Measurements from ENCODE around the gene ZBTB18.

ZBTB18 gene

DNA sequence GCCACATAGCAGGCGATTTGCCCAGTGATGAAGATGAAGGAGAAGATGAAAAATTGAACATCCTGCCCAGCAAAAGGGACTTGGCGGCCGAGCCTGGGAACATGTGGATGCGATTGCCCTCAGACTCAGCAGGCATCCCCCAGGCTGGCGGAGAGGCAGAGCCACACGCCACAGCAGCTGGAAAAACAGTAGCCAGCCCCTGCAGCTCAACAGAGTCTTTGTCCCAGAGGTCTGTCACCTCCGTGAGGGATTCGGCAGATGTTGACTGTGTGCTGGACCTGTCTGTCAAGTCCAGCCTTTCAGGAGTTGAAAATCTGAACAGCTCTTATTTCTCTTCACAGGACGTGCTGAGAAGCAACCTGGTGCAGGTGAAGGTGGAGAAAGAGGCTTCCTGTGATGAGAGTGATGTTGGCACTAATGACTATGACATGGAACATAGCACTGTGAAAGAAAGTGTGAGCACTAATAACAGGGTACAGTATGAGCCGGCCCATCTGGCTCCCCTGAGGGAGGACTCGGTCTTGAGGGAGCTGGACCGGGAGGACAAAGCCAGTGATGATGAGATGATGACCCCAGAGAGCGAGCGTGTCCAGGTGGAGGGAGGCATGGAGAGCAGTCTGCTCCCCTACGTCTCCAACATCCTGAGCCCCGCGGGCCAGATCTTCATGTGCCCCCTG lies 3.3 kb downstream of the ZBTB18 start:
- H3K4me1 ChIP-seq (ENCODE audit: control insufficient read depth, insufficient read depth, low read length), result peaks cover 17% of the 10 kb centered on the region
- H3K9ac ChIP-seq (ENCODE audit: low read depth, low read length), result no peak overlapping the region
- peaks cover 9% of the 10 kb centered on the region for H3K36me3 ChIP-seq (ENCODE audit: control insufficient read depth, insufficient read depth, low read length)
- H3K9me3 ChIP-seq (ENCODE audit: control insufficient read depth, insufficient read depth, low read length), result no peaks in the 10 kb centered on the region
- no peaks in the 10 kb centered on the region for H3K27me3 ChIP-seq (ENCODE audit: control insufficient read depth, insufficient read depth, low read length)
- no peak overlapping the region for H3K4me3 ChIP-seq (ENCODE audit: low read depth, low read length)

DNA sequence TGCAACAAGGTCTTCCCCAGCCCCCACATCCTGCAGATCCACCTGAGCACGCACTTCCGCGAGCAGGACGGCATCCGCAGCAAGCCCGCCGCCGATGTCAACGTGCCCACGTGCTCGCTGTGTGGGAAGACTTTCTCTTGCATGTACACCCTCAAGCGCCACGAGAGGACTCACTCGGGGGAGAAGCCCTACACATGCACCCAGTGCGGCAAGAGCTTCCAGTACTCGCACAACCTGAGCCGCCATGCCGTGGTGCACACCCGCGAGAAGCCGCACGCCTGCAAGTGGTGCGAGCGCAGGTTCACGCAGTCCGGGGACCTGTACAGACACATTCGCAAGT lies 3.8 kb downstream of the ZBTB18 start:
- Histone ChIP-seq H3K4me3 (ENCODE audit: low read depth, low read length) (no peak overlapping the region), H3K36me3 (ENCODE audit: control insufficient read depth, insufficient read depth, low read length) (peaks cover 9% of the 10 kb centered on the region)

DNA sequence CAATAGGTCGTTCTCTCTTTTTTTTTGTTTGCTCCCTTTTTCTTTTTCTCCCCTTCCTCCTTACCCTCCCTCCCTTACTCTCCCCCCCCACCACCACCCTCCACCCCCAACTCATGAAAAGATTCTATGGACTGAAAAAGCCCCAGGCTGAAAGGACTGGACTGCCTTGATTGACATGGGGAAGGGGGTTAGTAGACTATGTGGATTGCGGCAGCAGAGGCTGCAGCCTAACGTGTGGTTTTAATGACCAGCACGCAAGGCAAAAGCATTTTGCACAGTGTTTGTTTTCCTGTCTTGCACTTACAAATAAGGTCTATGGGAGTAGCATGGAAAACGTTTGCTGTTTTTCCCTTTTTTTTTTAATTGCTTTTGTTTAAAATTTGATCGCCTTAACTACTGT lies 5.5 kb downstream of the ZBTB18 start:
- Histone ChIP-seq H3K4me1 (ENCODE audit: control insufficient read depth, insufficient read depth, low read length) (peaks cover 11% of the 10 kb centered on the region), H3K27me3 (ENCODE audit: control insufficient read depth, insufficient read depth, low read length) (no peaks in the 10 kb centered on the region), H3K4me3 (ENCODE audit: low read depth, low read length) (no peak overlapping the region), H3K36me3 (ENCODE audit: control insufficient read depth, insufficient read depth, low read length) (peaks cover 9% of the 10 kb centered on the region), H3K9me3 (ENCODE audit: control insufficient read depth, insufficient read depth, low read length) (no peaks in the 10 kb centered on the region), H3K9ac (ENCODE audit: low read depth, low read length) (no peak overlapping the region)

More for the DNA sequence above, 3.8 kb downstream of the ZBTB18 start:
- Histone ChIP-seq H3K4me1 (ENCODE audit: control insufficient read depth, insufficient read depth, low read length) (peaks cover 17% of the 10 kb centered on the region), H3K27me3 (ENCODE audit: control insufficient read depth, insufficient read depth, low read length) (no peaks in the 10 kb centered on the region), H3K9ac (ENCODE audit: low read depth, low read length) (no peak overlapping the region), H3K9me3 (ENCODE audit: control insufficient read depth, insufficient read depth, low read length) (no peaks in the 10 kb centered on the region)

DNA sequence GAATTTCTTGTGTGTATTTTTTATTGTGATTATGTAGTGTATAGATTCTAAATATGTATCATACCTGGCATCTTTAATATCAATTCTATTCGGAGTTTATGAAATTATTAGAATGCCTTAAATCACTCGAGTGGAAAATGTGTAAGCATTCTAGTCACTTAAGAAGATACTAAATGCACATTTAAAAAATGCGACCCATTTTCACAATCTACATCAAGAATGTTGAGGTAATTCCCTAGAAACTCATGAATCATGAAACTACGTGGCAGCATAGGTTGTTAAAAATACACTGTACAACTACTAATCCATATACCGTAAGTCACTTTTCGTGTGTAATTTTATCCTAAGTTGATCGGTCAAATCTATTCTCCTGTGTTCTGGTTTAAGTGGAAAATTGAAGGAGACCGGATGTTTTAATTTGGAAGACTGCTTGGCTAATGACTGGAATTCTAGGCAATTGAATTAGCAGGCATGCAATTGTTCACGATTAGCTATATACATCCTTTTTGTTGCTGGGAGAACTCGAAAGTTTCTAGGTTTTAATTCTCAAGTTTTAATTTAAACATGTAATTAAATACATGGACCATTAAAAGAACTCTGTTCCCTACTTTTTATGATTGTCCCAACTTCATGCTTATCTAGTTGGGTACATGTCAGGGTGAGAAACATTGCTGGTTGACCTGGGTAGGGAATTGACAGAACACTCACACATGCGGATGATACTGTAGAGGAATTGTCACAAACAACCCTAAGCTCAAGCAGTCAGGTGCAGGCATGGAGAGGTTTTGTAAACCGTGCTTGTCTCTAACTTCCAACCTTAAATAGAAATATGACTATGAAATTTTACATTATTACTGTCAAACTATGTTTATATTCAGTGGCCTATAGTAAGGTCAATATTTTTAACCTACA lies 6.6 kb downstream of the ZBTB18 start:
- Histone ChIP-seq H3K4me1 (ENCODE audit: control insufficient read depth, insufficient read depth, low read length) (peaks cover 9% of the 10 kb centered on the region), H3K27me3 (ENCODE audit: control insufficient read depth, insufficient read depth, low read length) (no peaks in the 10 kb centered on the region), H3K9me3 (ENCODE audit: control insufficient read depth, insufficient read depth, low read length) (no peaks in the 10 kb centered on the region), H3K36me3 (ENCODE audit: control insufficient read depth, insufficient read depth, low read length) (peaks cover 9% of the 10 kb centered on the region), H3K4me3 (ENCODE audit: low read depth, low read length) (no peak overlapping the region), H3K9ac (ENCODE audit: low read depth, low read length) (no peak overlapping the region)

DNA sequence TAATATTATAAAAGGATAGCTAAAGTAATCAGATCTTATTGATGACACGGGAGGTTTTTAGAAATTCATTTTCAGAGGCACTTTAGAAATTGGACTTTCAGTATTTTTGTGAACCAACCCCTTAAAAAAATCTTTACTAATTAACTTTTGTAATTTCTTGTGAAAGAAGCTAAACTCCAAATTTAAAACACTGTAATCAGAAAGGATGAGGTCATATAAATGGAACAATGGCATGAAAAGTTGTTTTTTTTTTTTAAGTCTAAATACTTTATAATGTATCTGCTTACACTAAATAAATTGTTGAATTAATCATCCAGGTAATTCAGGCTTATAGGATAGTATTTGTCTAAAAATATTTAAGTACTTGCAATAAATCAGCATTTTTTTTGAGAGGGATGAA lies 9.0 kb downstream of the ZBTB18 start:
- H3K4me1 ChIP-seq (ENCODE audit: control insufficient read depth, insufficient read depth, low read length), result peaks cover 9% of the 10 kb centered on the region
- no peaks in the 10 kb centered on the region for H3K9me3 ChIP-seq (ENCODE audit: control insufficient read depth, insufficient read depth, low read length)

DNA sequence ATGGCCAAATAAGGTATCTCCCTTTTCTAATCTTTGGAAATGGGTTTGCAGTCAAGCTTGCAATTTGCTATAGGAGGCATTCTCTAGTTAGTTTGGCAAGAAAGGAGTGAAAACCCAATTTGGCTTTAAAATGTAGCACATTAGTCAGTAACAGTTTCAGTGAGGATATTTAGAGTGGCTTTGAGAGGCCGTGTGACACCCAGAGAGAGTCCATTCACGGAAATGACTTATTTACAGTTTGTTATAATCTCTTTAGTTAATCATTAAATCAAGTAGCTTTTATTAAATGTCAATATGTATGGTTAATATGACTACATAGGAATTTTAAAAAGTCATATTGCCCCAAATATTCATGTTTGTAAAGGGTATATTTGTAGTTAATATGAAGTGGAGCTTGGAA lies 9.6 kb downstream of the ZBTB18 start:
- Histone ChIP-seq H3K9me3 (ENCODE audit: control insufficient read depth, insufficient read depth, low read length) (no peaks in the 10 kb centered on the region), H3K36me3 (ENCODE audit: control insufficient read depth, insufficient read depth, low read length) (no peaks in the 10 kb centered on the region), H3K9ac (ENCODE audit: low read depth, low read length) (no peak overlapping the region), H3K4me1 (ENCODE audit: control insufficient read depth, insufficient read depth, low read length) (peaks cover 9% of the 10 kb centered on the region), H3K27me3 (ENCODE audit: control insufficient read depth, insufficient read depth, low read length) (no peaks in the 10 kb centered on the region), H3K4me3 (ENCODE audit: low read depth, low read length) (no peak overlapping the region)

More for the DNA sequence above, 9.0 kb downstream of the ZBTB18 start:
- no peak overlapping the region for H3K9ac ChIP-seq (ENCODE audit: low read depth, low read length)
- H3K4me3 ChIP-seq (ENCODE audit: low read depth, low read length), result no peak overlapping the region
- H3K27me3 ChIP-seq (ENCODE audit: control insufficient read depth, insufficient read depth, low read length), result no peaks in the 10 kb centered on the region
- no peaks in the 10 kb centered on the region for H3K36me3 ChIP-seq (ENCODE audit: control insufficient read depth, insufficient read depth, low read length)

DNA sequence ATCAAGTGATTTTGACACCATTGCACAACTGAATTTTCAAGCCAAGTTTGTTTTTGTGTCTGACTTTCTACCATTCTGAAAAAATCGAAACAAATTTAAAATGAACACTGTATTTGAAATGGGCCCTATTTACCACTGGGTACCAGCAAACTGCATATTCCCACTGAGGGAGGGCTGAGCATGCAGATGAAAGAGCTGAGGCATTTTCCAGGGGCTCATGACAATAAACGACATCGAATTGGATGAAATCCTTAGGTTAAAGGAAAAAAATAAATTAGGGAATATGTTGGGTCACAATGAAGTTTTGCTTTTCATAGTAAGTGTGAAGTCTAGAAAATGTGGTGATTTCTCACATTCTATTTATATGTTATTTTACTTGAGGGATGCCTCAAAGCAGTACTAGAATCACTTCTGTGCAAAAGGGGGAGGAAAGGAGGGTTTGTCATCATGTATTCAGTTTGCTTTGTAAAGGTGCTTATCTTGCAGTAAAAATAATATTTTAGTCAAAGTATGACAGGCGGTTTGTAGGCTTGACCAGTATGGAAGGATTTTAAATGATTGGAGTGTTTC lies 11.2 kb downstream of the ZBTB18 start:
- Histone ChIP-seq H3K4me1 (ENCODE audit: control insufficient read depth, insufficient read depth, low read length) (peaks cover 4% of the 10 kb centered on the region), H3K36me3 (ENCODE audit: control insufficient read depth, insufficient read depth, low read length) (no peaks in the 10 kb centered on the region), H3K4me3 (ENCODE audit: low read depth, low read length) (no peak overlapping the region), H3K9me3 (ENCODE audit: control insufficient read depth, insufficient read depth, low read length) (no peaks in the 10 kb centered on the region), H3K27me3 (ENCODE audit: control insufficient read depth, insufficient read depth, low read length) (no peaks in the 10 kb centered on the region), H3K9ac (ENCODE audit: low read depth, low read length) (no peak overlapping the region)

DNA sequence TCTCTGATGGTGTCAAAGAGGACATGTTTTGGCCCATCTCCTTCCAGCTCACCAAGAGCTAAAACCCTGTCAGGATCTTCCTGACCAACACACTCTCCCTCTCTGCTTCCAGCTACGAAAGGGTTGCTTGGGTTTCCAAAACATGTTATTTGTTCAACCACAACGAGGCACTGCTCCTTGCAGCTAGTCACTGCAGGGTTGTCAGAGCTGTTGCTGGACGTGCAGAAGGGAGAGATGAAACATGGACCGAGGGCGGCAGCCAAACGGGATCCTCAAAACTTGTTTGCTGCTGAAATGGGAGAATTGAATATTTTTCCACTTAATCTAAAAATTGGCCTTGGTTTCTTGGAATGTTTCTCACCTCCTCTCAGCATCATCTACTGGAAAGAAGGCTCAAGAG lies 12.4 kb downstream of the ZBTB18 start:
- no peaks in the 10 kb centered on the region for H3K27me3 ChIP-seq (ENCODE audit: control insufficient read depth, insufficient read depth, low read length)
- no peaks in the 10 kb centered on the region for H3K36me3 ChIP-seq (ENCODE audit: control insufficient read depth, insufficient read depth, low read length)
- no peaks in the 10 kb centered on the region for H3K9me3 ChIP-seq (ENCODE audit: control insufficient read depth, insufficient read depth, low read length)
- H3K4me3 ChIP-seq (ENCODE audit: low read depth, low read length), result no peak overlapping the region
- no peak overlapping the region for H3K9ac ChIP-seq (ENCODE audit: low read depth, low read length)
- H3K4me1 ChIP-seq (ENCODE audit: control insufficient read depth, insufficient read depth, low read length), result peaks cover 4% of the 10 kb centered on the region

DNA sequence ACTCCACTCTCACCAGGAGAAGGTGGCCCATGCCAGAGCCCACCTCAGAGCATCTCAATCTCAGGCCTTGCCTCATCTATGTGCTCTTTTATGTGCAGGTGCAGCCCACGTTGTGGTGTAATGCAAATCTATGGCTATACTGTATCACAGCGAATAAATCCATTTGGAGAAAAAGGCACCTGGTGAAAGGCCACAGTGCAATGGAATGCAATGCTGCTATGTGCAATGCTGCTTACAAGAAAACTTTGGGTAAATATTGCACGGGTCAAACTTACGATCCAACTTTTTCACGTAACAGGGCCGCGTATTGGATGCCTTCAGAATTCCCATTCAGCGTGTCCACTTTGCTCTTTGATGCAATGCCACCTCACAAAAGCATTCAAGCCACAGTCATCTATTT lies 13.5 kb downstream of the ZBTB18 start:
- H3K9ac ChIP-seq (ENCODE audit: low read depth, low read length), result no peak overlapping the region
- H3K27me3 ChIP-seq (ENCODE audit: control insufficient read depth, insufficient read depth, low read length), result no peaks in the 10 kb centered on the region
- no peak overlapping the region for H3K4me3 ChIP-seq (ENCODE audit: low read depth, low read length)
- H3K4me1 ChIP-seq (ENCODE audit: control insufficient read depth, insufficient read depth, low read length), result peaks cover 4% of the 10 kb centered on the region
- H3K36me3 ChIP-seq (ENCODE audit: control insufficient read depth, insufficient read depth, low read length), result no peaks in the 10 kb centered on the region
- no peaks in the 10 kb centered on the region for H3K9me3 ChIP-seq (ENCODE audit: control insufficient read depth, insufficient read depth, low read length)

DNA sequence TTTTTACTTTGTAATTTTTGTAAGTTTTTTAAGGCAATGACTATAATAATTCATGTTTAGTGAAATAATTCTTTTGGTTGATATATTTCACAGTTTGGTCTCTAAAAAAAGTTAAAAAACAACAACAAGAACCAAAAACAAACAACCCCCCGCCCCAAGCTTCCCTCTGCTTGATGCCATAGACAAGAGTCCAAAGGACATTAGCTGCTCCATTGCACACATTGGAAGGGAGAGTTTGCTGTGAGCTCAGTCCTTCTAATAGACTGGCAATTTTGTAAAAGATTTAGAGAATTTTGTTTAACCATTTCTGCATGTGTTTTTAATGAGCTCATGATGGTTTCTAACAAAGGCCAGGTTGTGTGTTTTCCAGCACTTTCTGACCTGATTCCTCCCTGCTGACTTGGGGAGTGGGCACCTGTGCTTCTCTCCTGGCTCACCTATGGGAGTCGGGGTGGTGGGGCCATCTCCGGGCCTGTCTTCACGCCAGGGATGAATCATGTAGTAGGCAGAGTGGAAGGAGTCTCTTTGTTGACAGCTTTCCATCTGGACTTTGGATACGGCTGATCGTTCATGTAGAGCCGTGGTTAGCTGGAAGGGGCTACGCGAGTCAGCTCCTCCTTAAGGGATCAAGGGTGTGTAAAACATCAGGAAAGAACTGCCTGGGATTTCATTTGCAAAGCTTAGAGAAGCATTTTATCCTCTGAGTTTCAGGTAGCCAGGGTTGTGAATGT lies 14.1 kb downstream of the ZBTB18 start:
- Histone ChIP-seq H3K27me3 (ENCODE audit: control insufficient read depth, insufficient read depth, low read length) (no peaks in the 10 kb centered on the region), H3K36me3 (ENCODE audit: control insufficient read depth, insufficient read depth, low read length) (no peaks in the 10 kb centered on the region), H3K9ac (ENCODE audit: low read depth, low read length) (no peak overlapping the region), H3K4me1 (ENCODE audit: control insufficient read depth, insufficient read depth, low read length) (peaks cover 4% of the 10 kb centered on the region), H3K9me3 (ENCODE audit: control insufficient read depth, insufficient read depth, low read length) (no peaks in the 10 kb centered on the region), H3K4me3 (ENCODE audit: low read depth, low read length) (no peak overlapping the region)

DNA sequence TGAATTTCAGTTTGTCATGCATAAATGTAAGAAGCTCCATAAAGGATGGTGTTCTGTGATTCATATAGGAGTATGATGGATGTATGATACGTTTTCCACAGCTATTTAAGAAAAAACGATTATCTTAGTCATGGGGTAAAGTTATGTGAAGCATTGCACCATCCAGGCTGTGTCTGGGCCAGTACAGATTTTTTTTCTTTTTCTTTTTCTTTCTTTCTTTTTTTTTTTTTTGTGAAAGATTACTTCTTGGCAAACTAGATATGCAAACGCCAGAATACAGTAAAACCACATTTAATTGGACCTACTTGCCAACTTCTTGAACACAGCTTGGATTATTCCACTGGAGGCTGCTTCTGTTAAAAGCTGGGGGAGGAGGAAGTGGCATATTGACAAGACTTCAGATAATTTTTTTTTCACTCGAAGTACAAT lies 14.9 kb downstream of the ZBTB18 start:
- H3K4me1 ChIP-seq (ENCODE audit: control insufficient read depth, insufficient read depth, low read length), result peaks cover 4% of the 10 kb centered on the region
- H3K4me3 ChIP-seq (ENCODE audit: low read depth, low read length), result no peak overlapping the region
- no peaks in the 10 kb centered on the region for H3K9me3 ChIP-seq (ENCODE audit: control insufficient read depth, insufficient read depth, low read length)
- H3K36me3 ChIP-seq (ENCODE audit: control insufficient read depth, insufficient read depth, low read length), result no peaks in the 10 kb centered on the region
- H3K27me3 ChIP-seq (ENCODE audit: control insufficient read depth, insufficient read depth, low read length), result no peaks in the 10 kb centered on the region
- H3K9ac ChIP-seq (ENCODE audit: low read depth, low read length), result no peak overlapping the region

Data from iPS-15b (cell line).